Body of pancreas (tissue), 4 donors: ENCODE data around the gene ARHGEF39.

Experiments used
- CTCF ChIP-seq, 7 experiments: fragments of 450-650 bp in 4 of 7; fragments of 200-600 bp in 3 of 7; sonication (generic) in 3 of 7; IDR thresholded peaks; one replicate each; pipeline ENCODE4 v1.5.1; 2016 to 2019; ENCODE audit warnings: antibody characterized with exemption in 7 of 7
- POLR2A ChIP-seq, 3 donors: fragments of 450-650 bp; IDR thresholded peaks; one replicate each; pipeline ENCODE4 v1.6.1; 2016; ENCODE audit warnings: antibody characterized with exemption in 3 of 3, mild to moderate bottlenecking in 2 of 3

GRCh38 chr9:35703906-35704672 is 39.1 kb upstream of the ARHGEF39 start:
- no peak for TF ChIP-seq CTCF (IDR thresholded peaks at IDR 0.05)
- no peak for TF ChIP-seq POLR2A (IDR thresholded peaks at IDR 0.05)
